ENCODE results near the gene YIF1B.
"Not testable (repeated sequence)": the region's sequence is repeated elsewhere in the genome, so short reads cannot be mapped to it uniquely, and the experiment has no call there.

YIF1B gene

DNA sequence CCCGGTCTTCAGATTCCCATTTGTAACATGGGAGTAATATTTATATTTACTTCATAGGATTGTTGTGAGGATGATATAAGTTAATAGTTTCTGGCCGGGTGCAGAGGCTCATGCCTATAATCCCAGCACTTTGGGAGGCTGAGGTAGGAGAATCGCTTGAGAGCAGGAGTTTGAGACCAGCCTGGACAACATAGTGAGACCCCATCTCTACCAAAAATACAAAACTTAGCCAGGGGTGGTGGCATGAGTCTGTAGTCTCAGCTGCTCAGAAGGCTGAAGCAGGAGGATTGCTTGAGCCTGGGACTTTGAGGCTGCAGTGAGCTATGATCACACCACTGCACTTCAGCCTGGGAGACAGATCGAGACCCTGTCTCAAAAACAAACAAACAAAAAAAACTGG, 31.1 kb upstream of the YIF1B start:
- TF ChIP-seq, protein P1, sequence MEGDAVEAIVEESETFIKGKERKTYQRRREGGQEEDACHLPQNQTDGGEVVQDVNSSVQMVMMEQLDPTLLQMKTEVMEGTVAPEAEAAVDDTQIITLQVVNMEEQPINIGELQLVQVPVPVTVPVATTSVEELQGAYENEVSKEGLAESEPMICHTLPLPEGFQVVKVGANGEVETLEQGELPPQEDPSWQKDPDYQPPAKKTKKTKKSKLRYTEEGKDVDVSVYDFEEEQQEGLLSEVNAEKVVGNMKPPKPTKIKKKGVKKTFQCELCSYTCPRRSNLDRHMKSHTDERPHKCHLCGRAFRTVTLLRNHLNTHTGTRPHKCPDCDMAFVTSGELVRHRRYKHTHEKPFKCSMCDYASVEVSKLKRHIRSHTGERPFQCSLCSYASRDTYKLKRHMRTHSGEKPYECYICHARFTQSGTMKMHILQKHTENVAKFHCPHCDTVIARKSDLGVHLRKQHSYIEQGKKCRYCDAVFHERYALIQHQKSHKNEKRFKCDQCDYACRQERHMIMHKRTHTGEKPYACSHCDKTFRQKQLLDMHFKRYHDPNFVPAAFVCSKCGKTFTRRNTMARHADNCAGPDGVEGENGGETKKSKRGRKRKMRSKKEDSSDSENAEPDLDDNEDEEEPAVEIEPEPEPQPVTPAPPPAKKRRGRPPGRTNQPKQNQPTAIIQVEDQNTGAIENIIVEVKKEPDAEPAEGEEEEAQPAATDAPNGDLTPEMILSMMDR (conservative IDR thresholded peaks at IDR 0.05; ENCODE audit: low read length): no peak
- no peak for DNase-seq (ENCODE audit: low read depth)
- no peak overlapping the region for H3K4me3 ChIP-seq (ENCODE audit: low read length)

DNA sequence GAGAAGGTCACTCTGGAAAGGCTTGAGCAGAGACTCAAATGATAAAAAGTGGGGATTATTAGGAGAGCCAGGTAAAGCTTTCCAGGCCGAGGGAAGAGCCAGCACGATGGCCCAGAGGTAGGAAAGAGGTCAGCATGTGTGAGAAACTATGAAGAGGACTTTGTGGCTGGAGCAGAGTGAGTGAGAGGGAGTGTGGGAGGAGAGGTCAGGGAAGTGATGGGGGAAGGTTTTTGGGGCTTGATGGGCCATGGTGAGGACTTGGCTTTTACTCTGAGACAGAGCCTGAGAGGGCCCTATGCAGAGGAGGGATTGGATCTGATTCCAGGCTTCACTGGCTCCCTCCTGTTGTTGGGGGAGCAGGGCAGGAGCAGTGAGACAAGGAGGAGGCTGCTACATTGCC, 25.2 kb upstream of the YIF1B start:
- TF ChIP-seq, protein P1 (conservative IDR thresholded peaks at IDR 0.05; ENCODE audit: low read length): no peak
- no peak overlapping the region for H3K4me3 ChIP-seq (ENCODE audit: low read length)
- no peak for DNase-seq (ENCODE audit: low read depth)

DNA sequence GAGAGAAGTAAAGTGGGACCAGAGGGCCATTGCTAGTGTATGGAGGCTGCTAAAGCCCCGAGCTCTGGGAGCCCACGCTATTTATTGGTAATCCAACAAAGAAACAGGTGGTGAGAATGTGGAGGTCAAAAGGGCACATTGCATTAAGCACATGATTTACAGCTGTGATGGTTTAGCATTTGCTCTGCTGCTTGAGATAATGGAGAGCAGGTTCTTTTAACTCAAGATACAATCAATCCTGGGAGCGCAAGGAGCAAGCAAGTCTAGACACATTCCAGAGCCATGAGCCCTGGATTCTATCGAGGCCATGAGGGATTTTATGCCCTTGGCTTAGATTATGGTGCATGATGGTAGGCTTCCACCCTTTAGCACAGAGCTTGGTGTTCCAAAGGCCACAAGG, 23.3 kb upstream of the YIF1B start:
- H3K4me3 ChIP-seq (ENCODE audit: low read length): not testable (repeated sequence)
- DNase-seq (ENCODE audit: low read depth): peak; percentile 8

DNA sequence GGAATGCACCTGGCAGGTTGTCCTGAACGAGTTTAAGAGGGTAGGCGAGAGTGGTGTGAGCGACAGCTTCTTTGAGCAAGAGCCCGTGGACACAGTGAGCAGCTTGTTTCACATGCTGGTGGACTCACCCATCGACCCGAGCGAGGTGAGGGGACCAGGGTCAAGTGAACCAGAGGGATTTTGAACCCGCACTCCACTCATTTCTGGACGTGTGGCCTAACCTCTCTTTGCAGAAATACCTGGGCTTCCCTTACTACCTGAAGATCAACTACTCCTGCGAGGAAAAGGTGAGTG, 21.6 kb upstream of the YIF1B start:
- no peak for DNase-seq (ENCODE audit: low read depth)
- peak overlapping the region; percentile 94 for H3K4me3 ChIP-seq (ENCODE audit: low read length)
- TF ChIP-seq, protein P1 (conservative IDR thresholded peaks at IDR 0.05; ENCODE audit: low read length): no peak

DNA sequence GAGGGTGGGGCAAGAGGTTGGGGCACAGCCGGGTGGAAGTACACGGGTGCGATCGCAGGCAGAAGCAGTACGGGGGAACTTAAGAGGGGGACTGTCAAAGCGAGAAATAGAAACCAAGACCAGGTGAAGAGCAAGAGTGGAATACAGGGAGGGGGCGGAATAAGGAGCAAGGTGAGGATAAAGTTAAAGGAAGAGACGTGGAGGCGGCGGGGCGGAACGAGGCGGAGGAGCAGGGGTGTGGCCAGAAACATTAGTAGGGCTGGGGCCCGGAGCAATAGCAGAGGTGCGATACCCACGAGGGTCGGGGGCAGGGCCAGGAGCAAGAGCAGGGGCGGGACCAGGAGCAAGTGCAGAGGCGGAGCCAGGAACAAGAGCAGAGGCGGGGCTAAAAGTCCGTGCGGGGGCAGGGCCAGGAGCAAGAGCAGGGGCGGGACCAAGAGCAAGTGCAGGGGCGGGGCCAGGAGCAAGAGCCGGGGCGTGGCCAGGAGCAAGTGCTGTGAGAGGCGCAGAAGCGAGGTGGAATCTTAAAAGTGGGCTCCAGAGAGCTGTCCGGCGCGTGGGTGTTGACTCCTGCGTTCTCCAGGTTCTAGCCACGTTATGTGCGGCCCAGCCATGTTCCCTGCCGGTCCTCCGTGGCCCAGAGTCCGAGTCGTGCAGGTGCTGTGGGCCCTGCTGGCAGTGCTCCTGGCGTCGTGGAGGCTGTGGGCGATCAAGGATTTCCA, 21.1 kb upstream of the YIF1B start:
- DNase-seq (ENCODE audit: low read depth): peak; percentile 85
- TF ChIP-seq, protein P1 (conservative IDR thresholded peaks at IDR 0.05; ENCODE audit: low read length): no peak
- peak overlapping the region; percentile 94 for H3K4me3 ChIP-seq (ENCODE audit: low read length)

DNA sequence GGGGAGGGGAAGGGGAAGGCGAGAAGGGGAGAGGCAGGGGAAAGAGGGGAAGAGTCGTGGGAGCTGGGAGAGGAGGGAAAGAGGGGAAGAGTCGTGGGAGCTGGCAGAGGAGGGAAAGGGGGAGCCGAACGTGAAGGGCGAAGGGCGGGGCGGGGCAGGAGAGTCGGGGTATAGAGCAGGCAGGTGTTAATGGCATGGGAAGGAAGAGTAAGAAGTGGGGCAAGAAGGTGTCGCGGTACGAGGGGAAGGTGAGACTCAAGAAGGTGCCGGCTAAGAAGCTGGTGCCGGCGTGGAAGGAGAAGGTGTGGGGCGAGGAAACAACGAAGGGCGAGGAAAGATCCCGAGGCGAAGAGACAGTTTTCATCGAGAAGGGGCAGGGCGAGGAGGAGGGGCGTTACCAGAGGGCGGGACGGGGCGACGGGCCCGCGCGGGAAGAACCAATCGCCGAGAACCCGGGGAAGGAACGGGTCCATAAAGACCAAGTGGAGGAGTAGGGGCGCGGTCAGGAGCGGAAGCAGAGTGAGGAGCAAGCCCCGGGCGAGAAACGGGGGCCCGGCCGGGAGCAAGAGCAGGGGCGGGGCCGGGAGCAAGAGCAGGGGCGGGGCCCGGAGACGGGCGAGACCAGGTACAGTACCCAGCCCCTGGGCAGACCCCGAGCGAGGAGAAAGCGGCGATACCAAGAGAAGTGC, 20.3 kb upstream of the YIF1B start:
- DNase-seq (ENCODE audit: low read depth): peak; percentile 94
- TF ChIP-seq, protein P1 (conservative IDR thresholded peaks at IDR 0.05; ENCODE audit: low read length): no peak
- peak overlapping the region; percentile 94 for H3K4me3 ChIP-seq (ENCODE audit: low read length)

DNA sequence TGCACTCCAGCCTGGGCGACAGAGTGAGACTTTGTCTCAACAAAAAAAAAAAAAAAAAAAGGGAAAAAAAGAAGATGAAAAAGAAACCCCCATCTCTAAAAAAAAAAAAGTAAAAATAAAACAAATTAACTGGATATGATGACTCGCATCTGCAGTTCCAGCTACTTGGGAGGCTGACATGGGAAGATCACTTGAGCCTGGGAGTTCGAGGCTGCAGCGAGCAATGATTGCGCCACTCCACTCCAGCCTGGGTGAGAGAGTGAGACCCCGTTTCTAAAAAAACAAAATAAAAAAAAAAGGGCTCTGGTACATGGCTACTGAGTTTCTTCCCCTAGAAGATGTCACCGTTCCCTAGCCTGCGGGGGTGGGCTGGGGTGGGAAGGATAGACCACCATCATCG, 17.5 kb upstream of the YIF1B start:
- TF ChIP-seq, protein P1 (conservative IDR thresholded peaks at IDR 0.05; ENCODE audit: low read length): no peak
- H3K4me3 ChIP-seq (ENCODE audit: low read length): no peak overlapping the region
- DNase-seq (ENCODE audit: low read depth): no peak
